SK-MEL-5 (cell line): Measurements from ENCODE around the gene MPND. TPM values are rescaled to one million over a fixed set of nuclear protein-coding genes. Genes with fewer than 3 reads are reported as not detected.
A peak's percentile ranks its signal among the peaks of the same experiment; 100 is the strongest.
"Not testable (repeated sequence)": the region's sequence is repeated elsewhere in the genome, so short reads cannot be mapped to it uniquely, and the experiment has no call there.

Experiments
- DNase-seq: peaks from one replicate; pipeline ENCODE4 v3.0.0-alpha.2; 2016; ENCODE audit warnings: low read depth, low spot score
- in situ Hi-C: cut with HindIII; loops from 2 replicates; pipeline ENCODE4 v1.10.0; 2016; ENCODE audit warnings: low sequenced_read_pairs, high pct_unique_total_duplicates, low pct_unique_long_range_greater_than_20kb
- total RNA-seq: library from RNA; depleted of rRNA; stranded (reverse); fragments of >200 nt; shearing (Covaris generic); gene quantifications from 2 replicates; pipeline ENCODE4 v1.2.3, GENCODE V29; 2014

MPND gene
- total RNA-seq, 1 experiment from 2014 or later: 5.3 TPM

DNA sequence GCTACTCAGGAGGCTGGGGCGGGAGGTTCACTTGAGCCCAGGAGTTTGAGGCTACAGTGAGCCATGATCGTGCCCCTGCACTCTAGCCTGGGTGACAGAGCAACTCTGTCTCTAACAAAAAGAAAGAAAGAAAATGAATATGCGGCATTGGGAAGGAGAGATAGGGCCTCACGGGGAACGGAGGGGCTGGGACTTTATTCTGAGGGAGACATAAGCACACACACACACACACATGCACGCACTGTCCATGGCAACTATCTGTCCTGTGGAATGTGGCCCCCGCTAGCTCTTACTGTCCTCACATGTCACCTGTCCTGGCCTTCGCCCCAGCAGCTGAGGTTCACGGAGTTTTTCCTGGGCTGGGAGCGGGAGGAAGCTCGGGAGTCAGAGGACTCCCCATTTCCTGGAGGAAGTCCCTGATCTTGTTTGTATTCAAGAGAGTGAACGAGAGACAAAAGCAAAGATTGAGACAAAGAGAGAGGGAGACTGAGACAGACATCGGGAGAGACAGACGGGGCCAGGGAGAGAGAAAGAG lies 5.4 kb upstream of the MPND start:
- in situ Hi-C loops: no loop called here
- DNase-seq: no peak

DNA sequence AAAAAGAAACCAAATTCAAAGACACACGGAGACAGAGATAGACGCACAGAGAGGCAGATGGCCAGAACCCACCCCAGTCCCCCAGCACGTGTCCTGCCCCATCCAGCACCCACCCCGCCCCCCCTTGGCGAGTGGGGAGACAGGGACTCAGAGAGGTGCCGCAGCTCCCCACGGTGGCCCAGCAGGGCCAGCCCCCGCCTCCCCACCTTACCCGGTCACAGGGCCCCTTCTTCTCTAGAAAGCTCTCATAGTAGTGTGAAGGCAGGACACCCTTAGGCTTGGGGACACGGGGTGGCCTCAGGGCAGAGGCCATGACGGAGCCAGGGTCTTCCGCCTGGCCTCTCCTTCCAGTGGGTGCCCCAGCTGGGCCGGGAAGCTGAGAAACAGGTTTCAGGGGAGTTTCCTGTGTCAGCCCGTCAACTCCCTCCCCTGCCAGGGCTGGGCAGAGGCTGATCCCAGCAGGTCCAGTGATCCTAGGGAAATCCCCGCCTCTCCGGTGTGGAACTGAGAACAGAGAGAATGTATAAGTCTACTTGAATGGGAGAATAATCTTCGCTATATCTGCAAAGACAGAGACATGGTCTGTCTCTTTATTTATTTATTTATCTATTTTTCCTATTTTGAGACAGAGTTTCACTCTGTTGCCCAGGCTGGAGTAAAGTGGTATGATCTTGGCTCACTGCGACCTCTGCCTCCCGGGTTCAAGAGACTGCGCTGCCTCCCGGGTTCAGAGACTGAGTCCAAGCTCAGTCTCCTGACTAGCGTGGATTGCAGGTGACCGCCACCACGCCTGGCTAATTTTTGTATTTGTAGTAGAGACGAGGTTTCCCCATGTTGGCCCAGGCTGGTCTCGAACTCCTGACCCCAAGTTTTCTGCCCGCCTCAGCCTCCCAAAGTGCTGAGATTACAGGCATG lies 4.7 kb upstream of the MPND start, which contains the start of gene STAP2:
Gene STAP2 (minus strand): TSS at position 387 of the 915 bp plus-strand sequence. CDS start 74 bp downstream, at position 313.
- in situ Hi-C loops: no loop called here
- peak; percentile 14 for DNase-seq

- no peak for DNase-seq
- in situ Hi-C loops: no loop called here
These were observed 1.1 kb upstream of the MPND start for GRCh38 chr19:4342314-4342614.

DNA sequence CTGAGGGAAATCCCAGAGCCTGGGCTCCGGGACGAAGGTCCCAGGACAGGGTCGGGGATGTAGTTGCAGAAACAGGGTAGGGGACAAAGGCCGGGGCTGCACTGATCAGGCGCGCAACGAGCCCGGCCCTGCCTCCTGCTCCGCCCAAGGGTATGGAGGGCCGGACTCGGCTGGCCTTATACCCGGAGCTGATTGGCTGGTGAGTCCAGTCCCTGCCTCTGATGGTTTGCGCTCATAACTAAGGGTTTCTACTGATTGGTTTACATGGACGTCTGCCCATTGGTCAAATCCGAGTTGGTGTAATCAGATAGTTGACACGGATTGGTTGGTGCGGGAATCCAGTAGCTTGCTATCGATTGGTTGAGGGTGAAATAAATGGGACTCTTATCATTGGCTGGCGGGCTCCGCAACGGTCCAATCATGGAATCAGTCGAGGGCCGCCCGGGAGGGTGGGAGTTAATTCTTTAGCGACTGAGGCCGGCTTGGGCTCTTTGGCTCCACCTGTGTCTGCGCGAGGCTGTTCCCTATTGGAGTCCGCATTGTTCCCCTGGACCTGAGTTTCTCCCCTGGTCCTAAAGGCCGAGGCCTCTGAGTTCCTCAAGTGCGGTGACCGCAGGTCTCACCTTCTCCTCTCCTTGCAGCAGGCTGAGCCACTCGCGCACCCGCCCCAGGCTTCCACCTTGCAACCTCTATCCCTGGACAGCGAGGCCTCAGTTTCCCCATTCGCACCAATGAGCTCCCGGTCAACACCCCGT lies 570 bp upstream of the MPND start:
- DNase-seq: peak; percentile 100
- in situ Hi-C loops: no loop called here

GRCh38 chr19:4345342-4346019 lies 2.1 kb downstream of the MPND start:
- in situ Hi-C loops: no loop called here
- DNase-seq: no peak

DNA sequence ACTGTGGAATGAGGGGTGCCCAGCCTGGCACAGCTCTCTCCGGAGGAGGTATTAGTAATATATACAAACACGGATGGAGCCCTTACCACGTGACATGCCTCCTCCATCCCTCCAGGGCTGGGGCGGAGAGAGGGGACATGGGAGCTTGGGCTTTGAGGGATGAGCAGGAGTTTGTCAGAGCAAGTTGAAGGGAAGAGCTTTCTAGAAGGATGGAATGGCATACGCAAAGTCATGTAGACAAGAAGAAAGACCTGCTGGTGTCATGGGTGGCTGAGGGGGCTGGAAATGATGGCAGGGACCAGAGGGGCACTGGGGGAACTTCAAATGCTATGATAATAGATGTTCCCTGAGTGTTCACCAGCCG lies 2.6 kb downstream of the MPND start:
- DNase-seq: no peak
- in situ Hi-C loops: no loop called here

- DNase-seq: no peak
- in situ Hi-C loops: no loop called here
These were observed 4.2 kb downstream of the MPND start for GRCh38 chr19:4347521-4347920.

DNA sequence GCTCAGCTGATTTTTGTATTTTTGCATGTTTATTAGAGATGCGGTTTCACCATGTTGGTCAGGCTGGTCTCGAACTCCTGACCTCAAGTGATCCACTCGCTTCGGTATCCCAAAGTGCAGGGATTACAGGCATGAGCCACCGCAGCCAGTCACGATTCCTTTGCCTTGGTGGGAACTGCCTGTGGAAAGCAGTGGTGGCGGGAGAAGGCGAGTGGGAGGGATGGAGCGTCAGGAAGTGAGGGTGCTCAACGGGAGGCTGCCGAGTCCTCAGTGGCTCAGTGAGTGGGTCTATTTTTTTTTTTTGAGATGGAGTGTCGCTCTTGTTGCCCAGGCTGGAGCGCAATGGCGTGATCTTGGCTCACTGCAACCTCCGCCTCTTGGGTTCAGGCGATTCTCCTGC lies 5.9 kb downstream of the MPND start:
- in situ Hi-C loops, DNase-seq: not testable (repeated sequence)

DNA sequence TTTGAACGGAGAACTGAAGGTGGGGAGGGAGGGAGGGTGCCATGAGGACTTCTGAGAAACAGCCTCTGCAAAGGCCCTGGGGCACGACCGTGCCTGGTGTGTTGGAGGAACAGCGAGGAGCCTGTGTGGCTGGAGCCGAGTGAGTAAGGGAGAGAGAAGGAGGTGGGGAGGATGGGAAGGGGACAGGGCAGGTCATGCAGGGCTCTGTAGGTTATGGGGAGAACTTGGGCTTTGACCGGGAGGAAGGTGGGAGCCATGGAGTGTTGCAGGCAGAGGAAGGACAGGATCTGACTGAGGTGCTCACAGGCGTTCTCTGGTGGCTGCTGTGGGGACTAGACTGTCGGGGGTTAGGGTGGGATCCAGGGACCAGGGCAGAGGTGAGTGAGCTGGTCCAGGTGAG lies 6.7 kb downstream of the MPND start:
- in situ Hi-C loops: no loop called here
- no peak for DNase-seq

- in situ Hi-C loops: no loop called here
- no peak for DNase-seq
These were observed 7.4 kb downstream of the MPND start for GRCh38 chr19:4350726-4351125.

- in situ Hi-C loops: no loop called here
- peak; percentile 62 for DNase-seq
These were observed 9.3 kb downstream of the MPND start for GRCh38 chr19:4352701-4353121.

- no peak for DNase-seq
- in situ Hi-C loops: no loop called here
These were observed 10.9 kb downstream of the MPND start for GRCh38 chr19:4354282-4354681.

GRCh38 chr19:4354897-4355296 lies 11.5 kb downstream of the MPND start:
- in situ Hi-C loops: no loop called here

GRCh38 chr19:4357095-4357797 lies 13.9 kb downstream of the MPND start:
- DNase-seq: no peak
- in situ Hi-C loops: no loop called here

More at GRCh38 chr19:4354897-4355296, 11.5 kb downstream of the MPND start:
- no peak for DNase-seq

- in situ Hi-C loops: no loop called here
- no peak for DNase-seq
These were observed 14.6 kb downstream of the MPND start for GRCh38 chr19:4357921-4358326.

DNA sequence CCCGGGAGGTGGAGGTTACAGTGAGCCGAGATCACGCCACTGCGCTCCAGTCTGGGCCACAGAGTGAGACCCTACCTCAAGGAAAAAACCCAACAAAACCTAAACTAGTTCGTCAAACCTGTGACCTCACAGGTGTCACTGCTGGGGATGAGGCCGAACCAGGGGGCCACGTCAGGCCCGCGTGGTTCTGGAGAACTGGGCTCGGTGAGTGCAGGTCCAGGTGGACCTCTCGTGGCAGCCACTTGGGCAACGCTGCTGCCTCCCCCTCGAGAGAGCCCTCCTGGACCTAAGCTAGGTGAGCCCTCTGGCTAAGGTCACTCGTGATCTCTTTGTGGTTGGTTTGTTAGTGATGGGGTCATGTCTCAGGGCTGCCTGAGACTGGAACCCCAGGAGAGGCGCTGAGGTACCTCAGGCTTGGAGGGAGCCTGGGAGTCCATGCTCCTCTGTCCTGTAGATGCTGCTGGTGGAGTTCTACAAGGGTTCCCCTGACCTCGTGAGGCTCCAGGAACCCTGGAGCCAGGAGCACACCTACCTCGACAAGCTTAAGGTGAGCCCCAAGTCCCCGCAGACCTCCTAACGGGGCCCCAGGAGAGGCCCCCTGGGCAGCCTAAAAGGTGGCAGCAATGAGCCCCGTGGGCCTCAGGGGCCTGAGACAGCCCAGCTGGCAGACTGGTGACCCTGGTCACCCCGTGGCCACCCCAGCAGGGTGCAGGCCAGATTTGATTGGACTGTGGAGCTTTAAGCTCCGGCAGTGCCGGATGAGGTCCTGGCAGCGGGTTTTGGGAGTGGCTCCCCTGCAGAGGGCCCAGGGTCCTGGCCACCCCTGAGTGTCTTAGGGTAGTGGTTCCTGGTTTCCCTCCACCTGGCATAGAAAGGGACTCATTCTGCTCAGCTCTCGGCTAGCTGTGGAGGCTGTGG lies 15.6 kb downstream of the MPND start:
- no peak for DNase-seq
- in situ Hi-C loops: no loop called here

- DNase-seq: no peak
- in situ Hi-C loops: no loop called here
These were observed 16.3 kb downstream of the MPND start for GRCh38 chr19:4359627-4360000.
